Body of pancreas (tissue), 4 donors: ENCODE data around the gene HBA1. TPM values are rescaled to one million over a fixed set of nuclear protein-coding genes. Genes with fewer than 3 reads are reported as not detected.
A peak's percentile ranks its signal among the peaks of the same experiment; 100 is the strongest.
"Not testable (repeated sequence)": the region's sequence is repeated elsewhere in the genome, so short reads cannot be mapped to it uniquely, and the experiment has no call there.

Experiments
- ATAC-seq: fragments of 150-250 bp; one replicate; pipeline ENCODE4 v1.9.1; 2016
- DNase-seq, 4 donors: peaks; one replicate each; pipeline ENCODE4 v3.0.0-alpha.2; 2019
- H3K27ac ChIP-seq, 4 donors: fragments of 200-600 bp; sonication (generic); 1 replicate in 3 of 4; 2 replicates in 1 of 4; pipeline versions ENCODE4 v1.5.1 to v1.6.1; 2016 to 2019; ENCODE audit warnings: mild to moderate bottlenecking in 1 of 4, mixed read lengths in 1 of 4, moderate library complexity in 1 of 4
- H3K27me3 ChIP-seq, 2 donors: fragments of 200-600 bp; sonication (generic); one replicate each; pipeline ENCODE4 v1.6.0; 2016; ENCODE audit warnings: mild to moderate bottlenecking in 1 of 2
- H3K36me3 ChIP-seq, 2 donors: fragments of 200-600 bp; sonication (generic); replicated peaks in 1 of 2; 2 replicates each; pipeline ENCODE4 v1.5.1; 2016; ENCODE audit warnings: low read depth in 2 of 2; ENCODE audit not compliant: insufficient read depth in 1 of 2
- H3K4me1 ChIP-seq: fragments of 200-600 bp; sonication (generic); one replicate; pipeline ENCODE4 v1.6.0; 2016
- H3K4me3 ChIP-seq, 2 donors: fragments of 200-600 bp; sonication (generic); 1 replicate in 1 of 2; 2 replicates in 1 of 2; pipeline ENCODE4 v1.5.1; 2016 to 2019
- H3K9me3 ChIP-seq, 3 donors: fragments of 200-600 bp; sonication (generic); 1 replicate in 2 of 3; 2 replicates in 1 of 3; pipeline ENCODE4 v1.5.1; 2016
- CTCF ChIP-seq, 7 experiments: fragments of 450-650 bp in 4 of 7; fragments of 200-600 bp in 3 of 7; sonication (generic) in 3 of 7; IDR thresholded peaks; one replicate each; pipeline ENCODE4 v1.5.1; 2016 to 2019; ENCODE audit warnings: antibody characterized with exemption in 7 of 7
- POLR2A ChIP-seq, 3 donors: fragments of 450-650 bp; IDR thresholded peaks; one replicate each; pipeline ENCODE4 v1.6.1; 2016; ENCODE audit warnings: antibody characterized with exemption in 3 of 3, mild to moderate bottlenecking in 2 of 3
- WGBS, 2 donors: methylation state at CpG; one replicate each; pipeline ENCODE4 v1.1.5; 2017; 5-methylcytosine and 5-hydroxymethylcytosine counted together
- intact Hi-C: fragments of 100-400 bp; cut with DNase I; formaldehyde crosslinking; loops from one replicate; pipeline ENCODE4 v1.15.1; 2023
- total RNA-seq, 2 donors: library from RNA; depleted of rRNA; stranded (reverse); fragments of >200 nt; gene quantifications; one replicate each; pipeline ENCODE4 v1.1.0, GENCODE V29; 2016

Gene HBA1
- total RNA-seq, 2 donors from 2014 or later: not detected

GRCh38 chr16:162271-162991 is 14.0 kb upstream of the HBA1 start:
- H3K4me3 ChIP-seq: no peak overlapping the region
- intact Hi-C loops: no loop called here
- no peak overlapping the region for H3K27ac ChIP-seq
- H3K4me1 ChIP-seq: peaks cover 19% of the 10 kb centered on the region
- no peaks in the 10 kb centered on the region for H3K36me3 ChIP-seq
- 83 to 86% methylated on average over 8 to 13 of the region's 13 CpGs for WGBS, 2 donors
- H3K9me3 ChIP-seq: no peaks in the 10 kb centered on the region
- ATAC-seq: no peak
- peaks cover 0 to 25% of the 10 kb centered on the region in 2 donors for H3K27me3 ChIP-seq
- TF ChIP-seq POLR2A (IDR thresholded peaks at IDR 0.05) (no peak), CTCF (IDR thresholded peaks at IDR 0.05) (no peak)
- DNase-seq: no peak

- peaks cover 0 to 32% of the 10 kb centered on the region in 2 donors for H3K27me3 ChIP-seq
- 84 to 90% methylated on average over 2 to 7 of the region's 10 CpGs for WGBS, 2 donors
- H3K4me3 ChIP-seq: not testable (repeated sequence)
Measured at GRCh38 chr16:163139-163538, 13.3 kb upstream of the HBA1 start.

GRCh38 chr16:163696-164095 is 12.8 kb upstream of the HBA1 start:
- H3K27ac ChIP-seq, H3K4me3 ChIP-seq, DNase-seq, intact Hi-C loops, H3K36me3 ChIP-seq, H3K9me3 ChIP-seq: not testable (repeated sequence)
- ATAC-seq: peak; percentile 30
- WGBS, 2 donors: 30% methylated on average over 2 of the region's 3 CpGs
- peaks cover 19% of the 10 kb centered on the region for H3K4me1 ChIP-seq
- H3K27me3 ChIP-seq: peaks cover 0 to 37% of the 10 kb centered on the region in 2 donors

More at GRCh38 chr16:163139-163538, 13.3 kb upstream of the HBA1 start:
- DNase-seq, H3K27ac ChIP-seq, ATAC-seq, H3K9me3 ChIP-seq, intact Hi-C loops, H3K36me3 ChIP-seq: not testable (repeated sequence)
- H3K4me1 ChIP-seq: peaks cover 19% of the 10 kb centered on the region

- H3K27me3 ChIP-seq: peaks cover 0 to 38% of the 10 kb centered on the region in 2 donors
- H3K4me1 ChIP-seq: peaks cover 19% of the 10 kb centered on the region
- H3K27ac ChIP-seq, DNase-seq, intact Hi-C loops, H3K36me3 ChIP-seq, ATAC-seq, H3K9me3 ChIP-seq, H3K4me3 ChIP-seq: not testable (repeated sequence)
- WGBS, 2 donors: no CpG with 5 or more reads among the region's 80 CpGs
Measured at GRCh38 chr16:164134-164823, 12.2 kb upstream of the HBA1 start.

- DNase-seq: no peak
Measured at GRCh38 chr16:164827-165538, 11.5 kb upstream of the HBA1 start.

More at GRCh38 chr16:164827-165538, 11.5 kb upstream of the HBA1 start:
- no peak overlapping the region for H3K27ac ChIP-seq
- intact Hi-C loops: no loop called here
- TF ChIP-seq POLR2A (IDR thresholded peaks at IDR 0.05) (no peak), CTCF (IDR thresholded peaks at IDR 0.05) (no peak)
- peaks cover 0 to 38% of the 10 kb centered on the region in 2 donors for H3K27me3 ChIP-seq
- H3K4me1 ChIP-seq: peaks cover 19% of the 10 kb centered on the region
- 0 to 3% methylated on average over 7 to 41 of the region's 77 CpGs for WGBS, 2 donors
- peak; percentile 56 for ATAC-seq
- no peaks in the 10 kb centered on the region for H3K9me3 ChIP-seq
- H3K4me3 ChIP-seq: no peak overlapping the region
- H3K36me3 ChIP-seq: no peaks in the 10 kb centered on the region
